ENCODE measurements around the gene CIC.

DNA sequence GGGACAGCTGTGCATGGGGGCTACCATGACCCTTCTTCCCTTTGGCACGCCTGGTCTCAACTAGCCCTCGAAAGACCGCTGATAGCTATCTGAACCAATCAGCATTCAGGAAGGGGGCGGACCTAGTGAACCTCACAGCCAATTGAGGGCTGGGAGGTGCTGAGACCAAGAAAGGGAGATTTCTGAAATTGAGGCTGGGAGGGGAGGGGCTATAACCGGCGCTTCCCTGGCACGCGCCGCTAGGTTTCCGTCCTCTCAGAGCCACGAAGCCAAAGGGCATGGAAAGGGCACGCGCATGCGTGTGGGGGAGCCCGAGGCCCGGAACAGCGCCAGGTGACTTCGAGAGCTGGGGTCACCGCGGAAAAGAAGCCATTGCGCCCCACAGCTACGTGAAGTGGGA, 37.6 kb downstream of the CIC start:
- TF ChIP-seq ZNF140 (CRISPR knock-in tag; IDR thresholded peaks at IDR 0.05) (no peak), SMAD3 (CRISPR knock-in tag; conservative IDR thresholded peaks at IDR 0.05) (no peak), EZH2 (IDR thresholded peaks at IDR 0.05; ENCODE audit: borderline replicate concordance, low read depth, low read length) (no peak), POLR2A (conservative IDR thresholded peaks at IDR 0.05) (no peak)
